ENCODE measurements around the gene MTA3. TPM values are rescaled to one million over a fixed set of nuclear protein-coding genes. Genes with fewer than 3 reads are reported as not detected.

Gene MTA3
- total RNA-seq, 6 experiments from 2014 or later: 6.3 to 13.0 (median 11.4) TPM

DNA sequence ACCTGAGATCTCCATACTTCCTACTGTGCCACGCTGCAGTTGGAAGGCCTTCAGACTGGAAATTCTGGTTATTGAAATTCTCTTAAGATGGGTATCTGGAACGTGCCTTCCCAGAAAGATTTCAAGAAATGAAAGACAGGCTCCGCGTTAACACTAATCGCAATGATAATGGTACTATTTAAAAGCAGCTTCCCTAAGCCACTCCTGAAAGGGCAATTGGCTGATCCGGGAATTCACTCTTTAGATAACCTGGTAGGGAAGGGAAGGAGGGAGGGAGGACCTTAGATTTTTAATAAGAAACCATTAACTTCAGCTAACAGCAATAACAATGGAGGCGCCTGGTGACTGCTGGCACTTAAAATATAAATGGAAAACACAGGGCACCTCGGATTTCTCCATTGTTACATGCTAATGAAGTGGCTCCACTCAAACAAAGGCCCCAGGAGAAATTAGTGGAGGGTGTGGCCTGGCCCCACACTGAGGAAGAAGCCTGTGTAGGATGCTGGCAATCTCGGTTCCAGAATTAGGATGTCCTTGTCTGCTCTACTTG, 22.5 kb upstream of the MTA3 start:
- no peaks in the 10 kb centered on the region for H3K27me3 ChIP-seq
- H3K27ac ChIP-seq: no peak overlapping the region
- 74% methylated on average over 8 of the region's 9 CpGs for WGBS (ENCODE audit: insufficient coverage, low coverage, low lambda C conversion rate, missing lambda C conversion rate)
- no peak overlapping the region for H3K4me3 ChIP-seq
- ATAC-seq (no peak), DNase-seq (no peak)
- no peak for TF ChIP-seq POLR2A (IDR thresholded peaks at IDR 0.05)
- TF ChIP-seq, protein P1, sequence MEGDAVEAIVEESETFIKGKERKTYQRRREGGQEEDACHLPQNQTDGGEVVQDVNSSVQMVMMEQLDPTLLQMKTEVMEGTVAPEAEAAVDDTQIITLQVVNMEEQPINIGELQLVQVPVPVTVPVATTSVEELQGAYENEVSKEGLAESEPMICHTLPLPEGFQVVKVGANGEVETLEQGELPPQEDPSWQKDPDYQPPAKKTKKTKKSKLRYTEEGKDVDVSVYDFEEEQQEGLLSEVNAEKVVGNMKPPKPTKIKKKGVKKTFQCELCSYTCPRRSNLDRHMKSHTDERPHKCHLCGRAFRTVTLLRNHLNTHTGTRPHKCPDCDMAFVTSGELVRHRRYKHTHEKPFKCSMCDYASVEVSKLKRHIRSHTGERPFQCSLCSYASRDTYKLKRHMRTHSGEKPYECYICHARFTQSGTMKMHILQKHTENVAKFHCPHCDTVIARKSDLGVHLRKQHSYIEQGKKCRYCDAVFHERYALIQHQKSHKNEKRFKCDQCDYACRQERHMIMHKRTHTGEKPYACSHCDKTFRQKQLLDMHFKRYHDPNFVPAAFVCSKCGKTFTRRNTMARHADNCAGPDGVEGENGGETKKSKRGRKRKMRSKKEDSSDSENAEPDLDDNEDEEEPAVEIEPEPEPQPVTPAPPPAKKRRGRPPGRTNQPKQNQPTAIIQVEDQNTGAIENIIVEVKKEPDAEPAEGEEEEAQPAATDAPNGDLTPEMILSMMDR (IDR thresholded peaks at IDR 0.05): no peak
- H3K9me3 ChIP-seq: no peaks in the 10 kb centered on the region
- H3K36me3 ChIP-seq: no peaks in the 10 kb centered on the region
- intact Hi-C loops (cut with DNase I): no loop called here
- no peaks in the 10 kb centered on the region for H3K4me1 ChIP-seq

DNA sequence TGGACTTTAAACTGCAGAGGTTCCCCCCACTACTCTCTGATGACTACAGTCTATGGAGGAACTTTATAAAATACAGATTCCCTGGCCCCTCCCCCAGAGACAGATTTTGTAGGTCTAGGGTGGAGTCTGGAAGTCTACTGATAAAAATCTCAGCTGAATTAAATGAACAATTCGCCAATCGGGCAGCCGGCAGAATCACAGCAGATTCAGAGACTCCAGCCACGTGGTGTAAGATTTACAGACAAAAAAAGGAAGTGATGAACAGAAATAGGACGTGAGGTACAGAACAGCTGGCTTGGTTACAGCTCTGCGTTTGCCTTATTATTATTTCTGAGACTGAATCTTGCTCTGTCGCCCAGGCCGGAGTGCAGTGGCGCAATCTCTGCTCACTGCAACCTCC, 21.4 kb upstream of the MTA3 start:
- Histone ChIP-seq H3K27ac (no peak overlapping the region), H3K9me3 (no peaks in the 10 kb centered on the region), H3K36me3 (no peaks in the 10 kb centered on the region), H3K4me1 (no peaks in the 10 kb centered on the region), H3K27me3 (no peaks in the 10 kb centered on the region), H3K4me3 (no peak overlapping the region)
- no peak for DNase-seq
- TF ChIP-seq POLR2A (IDR thresholded peaks at IDR 0.05): no peak
- TF ChIP-seq, protein P1 (IDR thresholded peaks at IDR 0.05): no peak
- 38% methylated on average over 9 of the region's 9 CpGs for WGBS (ENCODE audit: insufficient coverage, low coverage, low lambda C conversion rate, missing lambda C conversion rate)
- intact Hi-C loops (cut with DNase I): no loop called here
- no peak for ATAC-seq

DNA sequence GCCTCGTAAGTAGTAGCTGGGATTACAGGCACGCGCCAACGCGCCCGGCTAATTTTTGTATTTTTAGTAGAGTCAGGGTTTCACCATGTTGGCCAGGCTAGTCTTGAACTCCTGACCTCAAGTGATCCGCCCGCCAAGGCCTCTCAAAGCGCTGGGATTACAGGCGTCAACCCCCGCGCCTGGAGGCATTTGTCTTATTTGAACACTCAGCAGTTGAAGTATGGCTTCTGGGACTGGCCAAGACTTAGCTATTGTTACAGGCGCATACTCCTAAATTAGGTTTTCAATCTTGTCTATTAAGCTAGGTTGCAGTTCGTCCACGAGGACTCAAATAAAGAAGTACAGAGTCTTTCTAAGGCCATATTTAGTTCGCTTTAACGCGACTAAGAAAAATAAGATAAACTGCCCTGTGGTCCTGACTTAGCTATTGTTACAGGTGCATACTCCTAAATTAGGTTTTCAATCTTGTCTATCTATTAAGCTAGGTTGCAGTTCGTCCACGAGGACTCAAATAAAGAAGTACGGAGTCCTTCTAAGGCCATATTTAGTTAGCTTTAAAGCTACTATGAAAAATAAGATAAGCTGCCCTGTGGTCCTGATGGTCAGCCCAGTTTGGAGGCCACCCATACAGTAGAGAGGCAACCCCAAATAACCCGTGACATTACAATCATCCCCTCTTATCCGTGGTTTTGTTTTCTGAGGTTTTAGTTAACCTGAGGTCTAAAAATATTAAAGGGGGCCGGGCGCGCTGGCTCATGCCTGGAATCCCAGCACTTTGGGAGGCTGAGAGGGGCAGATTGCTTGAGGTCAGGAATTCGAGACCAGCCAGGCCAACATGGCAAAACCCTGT, 20.8 kb upstream of the MTA3 start:
- H3K4me3 ChIP-seq: no peak overlapping the region
- no peaks in the 10 kb centered on the region for H3K4me1 ChIP-seq
- intact Hi-C loops (cut with DNase I): no loop called here
- no peak overlapping the region for H3K27ac ChIP-seq
- DNase-seq (no peak), ATAC-seq (no peak)
- no peaks in the 10 kb centered on the region for H3K36me3 ChIP-seq
- H3K9me3 ChIP-seq: no peaks in the 10 kb centered on the region
- 80% methylated on average over 15 of the region's 27 CpGs for WGBS (ENCODE audit: insufficient coverage, low coverage, low lambda C conversion rate, missing lambda C conversion rate)
- H3K27me3 ChIP-seq: no peaks in the 10 kb centered on the region
- no peak for TF ChIP-seq POLR2A (IDR thresholded peaks at IDR 0.05)
- TF ChIP-seq, protein P1 (IDR thresholded peaks at IDR 0.05): no peak

DNA sequence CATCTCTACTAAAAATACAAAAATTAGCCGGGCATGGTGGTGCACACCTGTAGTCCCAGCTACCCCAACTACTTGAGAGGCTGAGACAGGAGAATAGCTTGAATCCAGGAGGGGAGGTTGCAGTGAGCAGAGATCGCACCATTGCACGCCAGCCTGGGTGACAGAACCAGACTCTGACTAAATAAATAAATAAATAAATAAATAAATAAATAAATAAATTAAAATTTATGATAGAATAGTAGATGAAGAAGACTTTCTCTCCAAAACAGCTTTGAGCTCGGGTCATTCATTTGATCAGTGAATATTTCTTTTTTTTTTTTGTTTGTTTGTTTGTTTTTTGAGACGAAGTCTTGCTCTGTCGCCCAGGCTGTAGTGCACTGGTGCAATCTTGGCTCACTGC, 17.6 kb upstream of the MTA3 start:
- TF ChIP-seq POLR2A (IDR thresholded peaks at IDR 0.05): no peak
- TF ChIP-seq, protein P1 (IDR thresholded peaks at IDR 0.05): no peak
- no peak for ATAC-seq
- no peak overlapping the region for H3K4me3 ChIP-seq
- 82% methylated on average over 5 of the region's 6 CpGs for WGBS (ENCODE audit: insufficient coverage, low coverage, low lambda C conversion rate, missing lambda C conversion rate)
- DNase-seq: no peak
- no peaks in the 10 kb centered on the region for H3K36me3 ChIP-seq
- H3K4me1 ChIP-seq: no peaks in the 10 kb centered on the region
- intact Hi-C loops (cut with DNase I): no loop called here
- no peaks in the 10 kb centered on the region for H3K9me3 ChIP-seq
- H3K27me3 ChIP-seq: no peaks in the 10 kb centered on the region
- no peak overlapping the region for H3K27ac ChIP-seq
